Measurements from ENCODE around the gene MYH4.

Gene MYH4

DNA sequence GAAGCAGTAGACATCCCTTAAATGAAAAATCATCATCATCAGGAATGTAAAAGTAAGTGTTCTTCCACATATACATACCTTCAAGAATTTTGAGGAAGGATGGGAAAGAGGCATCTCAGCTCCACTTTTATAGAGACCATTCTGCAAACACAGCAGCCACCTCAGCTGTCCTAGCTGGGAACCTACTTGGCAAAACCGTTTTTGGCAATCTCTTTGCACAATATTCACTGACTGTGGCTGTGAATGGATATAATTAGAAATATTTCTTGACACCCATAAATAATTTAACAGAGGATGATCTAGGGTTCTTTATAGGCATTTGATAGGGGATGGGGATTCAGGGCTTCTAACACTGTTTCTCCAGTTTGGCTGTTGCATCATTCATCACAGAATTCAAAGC, at the start of gene MYH4:
Gene MYH4 (minus strand): TSS at position 101 of the 400 bp plus-strand sequence. CDS start 2,814 bp downstream, outside the sequence.
- no peaks in the 10 kb centered on the region for H3K27me3 ChIP-seq (ENCODE audit: low read depth, low read length)
- no peaks in the 10 kb centered on the region for H3K9me3 ChIP-seq (ENCODE audit: insufficient read depth, low read length)
- H3K36me3 ChIP-seq (replicated peaks; ENCODE audit: low read depth, low read length), result no peaks in the 10 kb centered on the region
- H3K79me2 ChIP-seq (ENCODE audit: low read length), result no peaks in the 10 kb centered on the region
- H3K9ac ChIP-seq (ENCODE audit: low read length), result no peak within 1 kb of the TSS
- H4K20me1 ChIP-seq (ENCODE audit: insufficient read depth, low read length), result no peaks in the 10 kb centered on the region
- no peak within 1 kb of the TSS for H3K27ac ChIP-seq (ENCODE audit: low read length)
- H3K4me1 ChIP-seq (ENCODE audit: low read length), result no peaks in the 10 kb centered on the region
- H3K4me3 ChIP-seq (ENCODE audit: low read length), result no peak within 1 kb of the TSS
- H3K4me2 ChIP-seq (ENCODE audit: low read length), result no peak within 1 kb of the TSS
- no peak within 1 kb of the TSS for H2AFZ ChIP-seq (ENCODE audit: low read depth, low read length)
- TF ChIP-seq EZH2phosphoT487 (IDR thresholded peaks at IDR 0.05; ENCODE audit: low read depth), result no peak
- TF ChIP-seq CTCF (IDR thresholded peaks at IDR 0.05; ENCODE audit: low read depth, low read length), result no peak

- Histone ChIP-seq H3K4me2 (ENCODE audit: low read length) (no peak within 1 kb of the TSS), H3K36me3 (replicated peaks; ENCODE audit: low read depth, low read length) (no peaks in the 10 kb centered on the region), H3K9ac (ENCODE audit: low read length) (no peak within 1 kb of the TSS), H3K79me2 (ENCODE audit: low read length) (no peaks in the 10 kb centered on the region), H4K20me1 (ENCODE audit: insufficient read depth, low read length) (no peaks in the 10 kb centered on the region), H3K9me3 (ENCODE audit: insufficient read depth, low read length) (no peaks in the 10 kb centered on the region), H3K4me3 (ENCODE audit: low read length) (no peak within 1 kb of the TSS), H3K27ac (ENCODE audit: low read length) (no peak within 1 kb of the TSS), H3K4me1 (ENCODE audit: low read length) (no peaks in the 10 kb centered on the region), H3K27me3 (ENCODE audit: low read depth, low read length) (no peaks in the 10 kb centered on the region), H2AFZ (ENCODE audit: low read depth, low read length) (no peak within 1 kb of the TSS)
- TF ChIP-seq CTCF (IDR thresholded peaks at IDR 0.05; ENCODE audit: low read depth, low read length) (no peak), EZH2phosphoT487 (IDR thresholded peaks at IDR 0.05; ENCODE audit: low read depth) (no peak)
Observed at GRCh38 chr17:10518271-10519037, 49.1 kb upstream of the MYH4 start, which contains the start of gene MYH1. Gene MYH1 (minus strand): TSS chr17:10518542. CDS start chr17:10516642, 1,900 bp downstream.

DNA sequence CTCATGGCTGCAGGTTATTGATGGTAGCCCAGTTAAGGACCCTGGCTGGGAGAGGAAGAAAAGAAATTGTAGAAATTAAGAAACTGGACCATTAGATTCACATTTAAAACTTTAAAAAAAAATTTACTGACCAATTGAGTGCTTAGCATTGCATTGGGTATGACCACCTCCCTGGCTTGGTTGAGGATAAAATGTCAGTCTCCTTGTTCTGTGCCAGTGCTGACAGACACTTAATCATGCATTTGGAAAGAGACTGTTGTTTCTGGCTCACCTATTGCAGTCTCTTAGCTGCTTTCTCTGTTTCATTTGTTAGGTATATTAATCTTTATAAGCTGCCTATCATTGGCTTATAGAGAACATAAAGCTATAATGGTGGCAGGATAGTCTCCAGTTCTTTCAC, 47.3 kb upstream of the MYH4 start:
- TF ChIP-seq CTCF (IDR thresholded peaks at IDR 0.05; ENCODE audit: low read depth, low read length) (no peak), EZH2phosphoT487 (IDR thresholded peaks at IDR 0.05; ENCODE audit: low read depth) (no peak)
- Histone ChIP-seq H3K9ac (ENCODE audit: low read length) (no peak overlapping the region), H3K4me3 (ENCODE audit: low read length) (no peak overlapping the region), H3K27me3 (ENCODE audit: low read depth, low read length) (no peaks in the 10 kb centered on the region), H3K9me3 (ENCODE audit: insufficient read depth, low read length) (no peaks in the 10 kb centered on the region), H3K79me2 (ENCODE audit: low read length) (no peaks in the 10 kb centered on the region), H3K36me3 (replicated peaks; ENCODE audit: low read depth, low read length) (no peaks in the 10 kb centered on the region), H3K4me2 (ENCODE audit: low read length) (no peak overlapping the region), H4K20me1 (ENCODE audit: insufficient read depth, low read length) (no peaks in the 10 kb centered on the region), H3K27ac (ENCODE audit: low read length) (no peak overlapping the region), H3K4me1 (ENCODE audit: low read length) (no peaks in the 10 kb centered on the region), H2AFZ (ENCODE audit: low read depth, low read length) (no peak overlapping the region)

GRCh38 chr17:10516065-10516464, 46.7 kb upstream of the MYH4 start:
- Histone ChIP-seq H3K9ac (ENCODE audit: low read length) (no peak overlapping the region), H3K9me3 (ENCODE audit: insufficient read depth, low read length) (no peaks in the 10 kb centered on the region), H3K4me3 (ENCODE audit: low read length) (no peak overlapping the region), H3K79me2 (ENCODE audit: low read length) (no peaks in the 10 kb centered on the region), H4K20me1 (ENCODE audit: insufficient read depth, low read length) (no peaks in the 10 kb centered on the region), H2AFZ (ENCODE audit: low read depth, low read length) (no peak overlapping the region), H3K4me1 (ENCODE audit: low read length) (no peaks in the 10 kb centered on the region), H3K27ac (ENCODE audit: low read length) (no peak overlapping the region), H3K36me3 (replicated peaks; ENCODE audit: low read depth, low read length) (no peaks in the 10 kb centered on the region), H3K27me3 (ENCODE audit: low read depth, low read length) (no peaks in the 10 kb centered on the region), H3K4me2 (ENCODE audit: low read length) (no peak overlapping the region)
- TF ChIP-seq CTCF (IDR thresholded peaks at IDR 0.05; ENCODE audit: low read depth, low read length) (no peak), EZH2phosphoT487 (IDR thresholded peaks at IDR 0.05; ENCODE audit: low read depth) (no peak)
